Stimulated activated CD4-positive, alpha-beta T cell treated with anti-CD3 and anti-CD28 coated beads, Interleukin-12 subunit alpha, Interleukin-12 subunit beta, amount 100 ng/mL, for 48 hours (primary cell): ENCODE measurements around the gene GDI2.
"Not testable (repeated sequence)": the region's sequence is repeated elsewhere in the genome, so short reads cannot be mapped to it uniquely, and the experiment has no call there.

Experiments
- DNase-seq, 3 donors: peaks; one replicate each; pipeline ENCODE4 v3.0.0-alpha.2; 2020; ENCODE audit warnings: low read depth in 2 of 3, low spot score in 1 of 3

Gene GDI2

DNA sequence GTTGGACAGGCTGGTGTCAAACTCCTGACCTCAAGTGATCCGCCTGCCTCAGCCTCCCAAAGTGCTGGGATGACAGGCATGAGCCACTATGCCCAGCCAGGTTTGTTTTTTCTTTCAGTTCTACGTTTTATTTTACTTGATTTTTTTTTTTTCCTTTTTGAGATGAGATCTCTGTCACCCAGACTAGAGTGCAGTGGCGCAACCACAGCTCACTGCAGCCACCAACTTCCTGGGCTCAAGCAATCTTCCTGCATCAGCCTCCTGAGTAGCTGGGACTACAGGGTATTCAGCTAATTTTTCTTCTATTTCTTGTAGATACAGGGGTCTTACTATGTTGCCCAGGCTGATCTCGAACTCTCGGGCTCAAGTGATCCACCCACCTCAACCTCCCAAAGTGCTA lies 24.3 kb downstream of the GDI2 start:
- no peak for DNase-seq

- no peak for DNase-seq
Measured at GRCh38 chr10:5783300-5783699, 29.9 kb downstream of the GDI2 start.

- no peak for DNase-seq
Measured at GRCh38 chr10:5782174-5782573, 31.1 kb downstream of the GDI2 start.

DNA sequence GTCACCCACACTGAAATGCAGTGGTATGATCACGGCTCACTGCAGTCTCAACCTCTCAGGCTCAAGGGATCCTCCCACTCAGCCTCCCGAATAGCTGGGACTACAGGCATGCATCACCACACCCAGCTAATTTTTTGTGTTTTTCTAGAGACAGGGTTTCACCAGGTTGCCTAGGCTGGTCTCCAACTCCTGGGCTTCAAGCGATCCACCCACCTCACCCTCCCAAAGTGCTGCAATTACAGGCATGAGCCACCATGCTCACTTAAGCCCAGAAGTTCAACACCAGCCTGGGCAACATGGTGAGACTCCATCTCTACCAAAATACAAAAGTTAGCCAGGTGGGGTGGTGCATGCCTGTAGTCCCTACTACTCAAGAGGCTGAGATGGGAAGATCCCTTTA lies 33.5 kb downstream of the GDI2 start:
- no peak for DNase-seq

DNA sequence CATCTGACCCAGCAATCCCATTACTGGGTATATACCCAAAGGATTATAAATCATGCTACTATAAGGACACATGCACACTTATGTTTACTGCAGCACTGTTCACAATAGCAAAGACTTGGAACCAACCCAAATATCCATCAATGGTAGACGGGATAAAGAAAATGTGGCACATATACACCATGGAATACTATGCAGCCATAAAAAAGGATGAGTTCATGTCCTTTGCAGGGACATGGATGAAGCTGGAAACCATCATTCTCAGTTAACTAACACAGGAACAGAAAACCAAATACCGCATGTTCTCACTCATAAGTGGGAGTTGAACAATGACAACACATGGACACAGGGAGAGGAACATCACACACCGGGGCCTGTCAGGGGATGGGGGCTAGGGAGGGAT lies 35.5 kb downstream of the GDI2 start:
- DNase-seq: not testable (repeated sequence)

DNA sequence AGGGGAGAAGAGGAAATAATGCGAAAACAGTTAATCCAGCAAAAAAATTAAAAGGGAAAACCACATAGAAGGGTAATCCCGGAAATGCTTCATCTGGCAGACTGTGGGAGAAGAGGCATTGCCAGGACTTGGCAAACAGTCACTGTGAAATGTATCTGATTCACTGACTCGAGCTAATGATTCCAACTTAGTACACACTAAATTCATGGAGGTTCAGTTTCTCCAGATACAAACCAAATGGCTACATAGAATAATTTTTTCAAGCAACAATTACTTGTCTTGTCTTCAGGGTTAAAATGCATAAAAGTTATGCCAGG lies 36.4 kb downstream of the GDI2 start:
- no peak for DNase-seq

GRCh38 chr10:5776136-5776880 lies 36.9 kb downstream of the GDI2 start:
- DNase-seq: no peak

GRCh38 chr10:5775685-5776084 lies 37.5 kb downstream of the GDI2 start:
- DNase-seq: peak; percentile 58 to 69 (median 60)

DNA sequence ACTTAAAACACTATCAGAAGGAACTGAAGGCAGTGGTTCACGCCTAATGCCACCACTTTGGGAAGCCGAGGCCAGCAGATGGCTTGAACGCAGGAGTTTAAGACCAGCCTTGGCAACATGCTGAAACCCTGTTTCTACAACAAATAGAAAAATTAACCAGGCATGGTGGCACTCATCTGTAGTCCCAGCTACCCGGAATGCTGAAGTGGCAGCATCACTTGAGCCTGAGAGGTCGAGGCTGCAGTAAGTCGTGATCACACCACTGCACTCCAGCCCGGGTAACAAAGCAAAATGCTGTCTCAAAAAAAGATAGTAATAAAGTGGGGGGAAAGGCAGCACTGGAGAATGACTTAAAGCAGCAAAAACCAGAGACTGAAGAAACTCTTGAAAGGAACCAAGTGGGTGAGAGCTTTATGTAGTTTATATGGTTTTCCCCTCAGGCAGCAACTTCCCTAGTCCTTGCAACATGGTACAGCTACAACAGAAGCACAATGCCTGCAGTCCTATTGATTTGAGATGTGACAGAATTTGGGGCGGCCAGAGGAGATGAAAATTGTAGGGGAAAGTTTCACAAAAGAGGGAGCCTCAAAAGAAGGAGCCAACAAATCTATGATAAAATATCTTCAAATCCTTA lies 38.1 kb downstream of the GDI2 start:
- DNase-seq: no peak

DNA sequence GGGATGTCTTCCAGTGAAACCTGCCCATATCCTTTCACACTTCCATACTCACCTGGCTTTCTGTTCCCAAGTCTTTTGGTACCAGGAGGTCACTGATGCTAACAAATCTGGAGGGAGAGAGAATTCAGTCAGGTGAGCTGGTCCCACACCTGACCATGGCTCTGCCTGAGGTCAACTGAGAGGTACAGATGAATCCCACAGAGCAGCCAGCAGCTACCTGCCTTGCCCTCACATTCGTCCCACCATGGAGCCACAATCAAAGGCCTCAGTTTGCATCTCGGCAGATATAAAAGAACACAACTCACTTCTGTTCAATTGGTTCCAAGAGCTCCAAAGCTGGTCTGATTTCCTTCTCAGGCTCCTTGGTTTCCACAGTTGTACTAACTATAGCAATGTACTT lies 47.0 kb downstream of the GDI2 start:
- no peak for DNase-seq

GRCh38 chr10:5765617-5766016 lies 47.6 kb downstream of the GDI2 start:
- DNase-seq: no peak

GRCh38 chr10:5764422-5765297 lies 48.6 kb downstream of the GDI2 start:
- DNase-seq: no peak

GRCh38 chr10:5762531-5762930 lies 50.7 kb downstream of the GDI2 start:
- no peak for DNase-seq

DNA sequence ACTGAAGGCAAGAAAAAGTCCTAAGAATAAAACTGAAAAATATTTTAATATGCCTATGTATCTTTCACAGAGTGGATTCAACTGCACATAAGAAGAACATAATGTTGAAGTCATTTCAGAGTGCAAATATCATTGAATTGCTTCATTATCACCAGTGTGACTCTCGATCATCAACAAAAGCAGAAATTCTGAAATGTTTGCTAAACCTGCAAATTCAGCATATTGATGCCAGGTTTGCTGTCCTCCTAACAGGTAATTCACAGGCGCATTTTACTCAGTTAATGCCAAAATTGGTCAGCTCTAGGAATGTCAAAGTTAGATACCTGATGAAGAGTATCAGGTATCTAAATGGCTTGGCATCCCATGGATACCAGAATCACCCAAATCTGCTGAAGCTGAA lies 52.0 kb downstream of the GDI2 start:
- DNase-seq: no peak

DNA sequence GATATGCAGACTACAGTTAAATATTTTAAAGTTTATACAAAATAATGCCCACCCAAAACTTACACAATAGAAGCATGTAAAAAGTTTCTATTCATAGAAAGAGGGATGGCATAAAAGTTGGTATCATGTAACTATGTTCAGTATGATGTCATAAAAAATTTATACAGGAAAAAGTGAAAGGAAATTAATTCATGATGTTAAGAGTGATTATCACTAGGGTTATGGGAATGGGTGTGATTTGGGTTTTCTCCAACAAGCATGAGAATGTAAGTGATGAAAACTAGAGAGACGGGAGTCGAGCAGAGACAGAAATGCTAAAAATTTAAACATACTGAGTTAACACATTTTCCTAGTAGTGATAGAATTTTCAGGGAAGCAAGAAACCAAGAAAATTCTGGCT lies 52.7 kb downstream of the GDI2 start:
- DNase-seq: no peak

GRCh38 chr10:5758927-5759326 lies 54.3 kb downstream of the GDI2 start:
- no peak for DNase-seq

GRCh38 chr10:5757766-5758517 lies 55.3 kb downstream of the GDI2 start:
- no peak for DNase-seq

GRCh38 chr10:5752301-5752871 lies 60.8 kb downstream of the GDI2 start:
- DNase-seq: no peak

DNA sequence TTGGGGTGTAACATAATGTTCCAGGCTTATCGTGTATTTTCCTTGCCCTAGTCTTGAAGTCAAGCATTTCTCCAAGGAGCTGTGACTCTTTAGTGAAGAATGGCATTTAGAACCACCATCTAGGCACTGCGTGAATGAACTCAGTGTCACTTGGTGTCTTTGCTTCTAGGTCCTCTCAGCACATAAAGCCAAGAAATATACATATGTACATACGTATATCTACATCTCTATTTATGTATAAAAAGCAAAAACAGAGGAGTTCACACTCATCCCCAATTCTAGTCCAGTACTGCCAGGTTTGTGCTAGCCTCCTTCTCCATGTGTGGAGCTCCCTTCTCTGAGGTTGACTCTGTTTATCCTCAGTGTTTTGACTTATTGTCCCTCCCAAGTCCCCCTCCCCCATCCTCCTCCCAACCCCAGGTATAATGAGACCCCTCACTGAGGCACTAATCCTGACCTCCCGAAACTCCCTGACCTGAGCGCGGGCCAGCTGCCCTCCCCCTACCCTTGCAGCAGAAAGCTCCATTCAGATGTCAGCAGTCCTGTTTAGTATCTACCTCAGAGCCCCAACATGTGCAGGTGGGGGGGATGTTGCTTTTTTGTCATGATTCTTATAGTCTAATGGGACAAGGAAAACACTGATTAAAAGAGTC lies 61.5 kb downstream of the GDI2 start:
- no peak for DNase-seq

- DNase-seq: no peak
Measured at GRCh38 chr10:5748394-5748803, 64.8 kb downstream of the GDI2 start.

DNA sequence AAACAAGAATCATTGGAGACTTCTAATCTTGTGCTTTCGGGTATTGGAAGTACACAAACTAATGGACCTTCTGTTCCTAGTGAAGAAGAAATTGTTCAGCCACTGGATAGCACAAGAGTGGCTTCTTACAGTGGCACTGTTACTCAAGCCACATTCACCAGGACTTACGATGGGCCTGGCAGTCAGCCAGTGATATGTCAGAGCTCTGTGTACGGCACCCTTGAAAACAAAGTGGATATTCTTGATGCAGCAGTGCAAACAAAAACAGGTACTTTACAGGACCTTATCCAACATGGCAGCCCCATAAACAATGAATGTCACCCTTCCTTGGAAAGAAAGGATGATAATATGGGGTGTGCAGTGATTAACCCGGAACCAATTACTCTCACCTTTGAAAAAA lies 67.0 kb downstream of the GDI2 start:
- no peak for DNase-seq
